GM21515 (cell line): Measurements from ENCODE around the gene SLC22A31.
"Not testable (repeated sequence)": the region's sequence is repeated elsewhere in the genome, so short reads cannot be mapped to it uniquely, and the experiment has no call there.

Experiments used
- ATAC-seq: cut with Tn5 transposase; IDR thresholded peaks from one replicate; pipeline ENCODE4 v1.9.1; 2021; ENCODE audit not compliant: unreplicated experiment

The SLC22A31 gene

GRCh38 chr16:89193576-89194293, 6.6 kb downstream of the SLC22A31 start:
- no peak for ATAC-seq

GRCh38 chr16:89192956-89193575, 7.3 kb downstream of the SLC22A31 start:
- no peak for ATAC-seq

GRCh38 chr16:89192186-89192955, 8.0 kb downstream of the SLC22A31 start:
- not testable (repeated sequence) for ATAC-seq

- ATAC-seq: no peak
Observed at GRCh38 chr16:89191901-89192185, 8.5 kb downstream of the SLC22A31 start.

- no peak for ATAC-seq
Observed at GRCh38 chr16:89191033-89191900, 9.1 kb downstream of the SLC22A31 start.

GRCh38 chr16:89190150-89190958, 10.0 kb downstream of the SLC22A31 start:
- ATAC-seq: no peak

GRCh38 chr16:89189358-89190025, 10.8 kb downstream of the SLC22A31 start:
- ATAC-seq: no peak

GRCh38 chr16:89188471-89189357, 11.6 kb downstream of the SLC22A31 start:
- not testable (repeated sequence) for ATAC-seq

- ATAC-seq: no peak
Observed at GRCh38 chr16:89187770-89188392, 12.5 kb downstream of the SLC22A31 start.

GRCh38 chr16:89187032-89187769, 13.1 kb downstream of the SLC22A31 start:
- no peak for ATAC-seq

- ATAC-seq: not testable (repeated sequence)
Observed at GRCh38 chr16:89186593-89187031, 13.7 kb downstream of the SLC22A31 start.

GRCh38 chr16:89185887-89186592, 14.3 kb downstream of the SLC22A31 start:
- not testable (repeated sequence) for ATAC-seq

GRCh38 chr16:89184933-89185794, 15.2 kb downstream of the SLC22A31 start:
- ATAC-seq: no peak

- ATAC-seq: no peak
Observed at GRCh38 chr16:89184677-89184932, 15.7 kb downstream of the SLC22A31 start.

- no peak for ATAC-seq
Observed at GRCh38 chr16:89183975-89184676, 16.2 kb downstream of the SLC22A31 start.

GRCh38 chr16:89183463-89183862, 16.9 kb downstream of the SLC22A31 start:
- no peak for ATAC-seq
